ACHN (cell line): Measurements from ENCODE around the gene KRTAP22-1.

Experiments
- DNase-seq: peaks from one replicate; pipeline ENCODE4 v3.0.0-alpha.2; 2015
- in situ Hi-C: cut with HindIII; loops from 2 replicates; pipeline ENCODE4 v1.10.0; 2017; ENCODE audit warnings: low sequenced_read_pairs, low pct_ligation_motif_present, low pct_unique_long_range_greater_than_20kb

KRTAP22-1 gene

GRCh38 chr21:30620080-30620479 lies 19.2 kb downstream of the KRTAP22-1 start:
- in situ Hi-C loops = no loop called here
- DNase-seq = no peak

- in situ Hi-C loops = no loop called here
- no peak for DNase-seq
These were observed 19.6 kb downstream of the KRTAP22-1 start, which contains the start of gene KRTAP20-4 for GRCh38 chr21:30620522-30620921. KRTAP20-4 (plus strand) TSS chr21:30620627.

- in situ Hi-C loops = no loop called here
These were observed 22.5 kb downstream of the KRTAP22-1 start for GRCh38 chr21:30623362-30623761.

GRCh38 chr21:30625449-30626165 lies 24.7 kb downstream of the KRTAP22-1 start:
- in situ Hi-C loops = no loop called here
- no peak for DNase-seq

More at GRCh38 chr21:30623362-30623761, 22.5 kb downstream of the KRTAP22-1 start:
- no peak for DNase-seq

GRCh38 chr21:30628109-30628508 lies 27.2 kb downstream of the KRTAP22-1 start:
- DNase-seq = no peak
- in situ Hi-C loops = no loop called here

GRCh38 chr21:30629200-30629599 lies 28.3 kb downstream of the KRTAP22-1 start:
- in situ Hi-C loops = no loop called here
- no peak for DNase-seq

- in situ Hi-C loops = no loop called here
- no peak for DNase-seq
These were observed 34.0 kb downstream of the KRTAP22-1 start, which contains the start of gene KRTAP20-2 for GRCh38 chr21:30634906-30635305. KRTAP20-2 (plus strand) TSS chr21:30635206; CDS start chr21:30635264, 58 bp downstream.

GRCh38 chr21:30638686-30639085 lies 37.8 kb downstream of the KRTAP22-1 start:
- in situ Hi-C loops = no loop called here

GRCh38 chr21:30642564-30642963 lies 41.7 kb downstream of the KRTAP22-1 start, which contains the start of gene KRTAP20-3:
KRTAP20-3 (plus strand) TSS chr21:30642864.
- in situ Hi-C loops = no loop called here
- DNase-seq = no peak

More at GRCh38 chr21:30638686-30639085, 37.8 kb downstream of the KRTAP22-1 start:
- DNase-seq = no peak

- DNase-seq = no peak
- in situ Hi-C loops = no loop called here
These were observed 46.1 kb downstream of the KRTAP22-1 start for GRCh38 chr21:30646904-30647414.
